IPS DF 19.7 (cell line): ENCODE results near the gene PTGER1.

ENCODE experiments used
- DNase-seq: peaks from one replicate; pipeline ENCODE4 v3.0.0-alpha.2; 2013; ENCODE audit warnings: low read depth, low spot score

PTGER1 gene

GRCh38 chr19:14442891-14443631 is 32.1 kb downstream of the PTGER1 start:
- no peak for DNase-seq

GRCh38 chr19:14441041-14441938 is 33.9 kb downstream of the PTGER1 start:
- no peak for DNase-seq

GRCh38 chr19:14440049-14440448 is 35.1 kb downstream of the PTGER1 start:
- no peak for DNase-seq

DNA sequence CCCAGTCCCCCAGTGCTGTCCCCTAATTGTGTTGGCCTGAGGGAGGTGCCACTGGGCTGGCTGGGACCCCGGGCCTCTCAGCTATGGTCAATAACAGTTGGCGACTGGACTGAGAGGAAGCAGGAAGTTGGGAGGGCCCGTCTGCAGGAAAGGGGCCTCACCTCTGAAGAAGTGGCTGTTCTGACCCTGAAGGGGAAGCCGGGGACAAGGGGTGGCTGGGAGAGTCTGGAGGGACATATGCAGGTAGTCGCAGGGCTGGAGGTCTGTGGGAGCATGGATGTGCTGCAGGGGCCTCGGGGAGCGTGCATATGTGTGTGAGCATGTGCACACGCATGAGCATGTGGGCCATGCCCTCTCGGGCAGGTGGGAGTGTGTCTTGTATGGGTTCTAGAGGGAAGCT is 36.1 kb downstream of the PTGER1 start:
- no peak for DNase-seq

DNA sequence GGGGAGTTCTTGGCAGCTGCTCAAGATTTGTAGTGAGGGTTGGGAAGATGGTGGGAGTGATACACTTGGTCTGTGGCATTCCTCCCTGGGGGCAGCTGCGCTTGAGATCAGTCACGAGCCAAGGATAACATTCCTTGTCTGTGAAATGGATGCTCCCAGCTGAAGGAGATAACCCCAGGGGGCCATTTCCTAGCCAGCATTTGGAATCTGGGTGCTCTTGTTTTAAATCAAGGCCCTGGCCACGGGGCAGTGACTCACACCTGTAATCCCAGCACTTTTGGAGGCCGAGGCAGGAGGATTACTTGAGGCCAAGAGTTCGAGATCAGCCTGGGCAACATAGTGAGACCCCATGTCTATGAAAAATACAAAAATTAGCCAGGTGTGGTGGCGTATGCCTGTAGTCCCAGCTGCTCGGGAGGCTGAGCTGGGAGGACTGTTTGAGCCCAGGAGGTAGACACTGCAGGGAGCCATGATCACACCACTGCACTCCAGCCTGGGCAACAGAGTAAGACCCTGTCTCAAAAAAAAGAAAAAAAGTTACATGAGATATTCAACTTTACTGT is 37.5 kb downstream of the PTGER1 start:
- no peak for DNase-seq

GRCh38 chr19:14435320-14436050 is 39.7 kb downstream of the PTGER1 start:
- no peak for DNase-seq

DNA sequence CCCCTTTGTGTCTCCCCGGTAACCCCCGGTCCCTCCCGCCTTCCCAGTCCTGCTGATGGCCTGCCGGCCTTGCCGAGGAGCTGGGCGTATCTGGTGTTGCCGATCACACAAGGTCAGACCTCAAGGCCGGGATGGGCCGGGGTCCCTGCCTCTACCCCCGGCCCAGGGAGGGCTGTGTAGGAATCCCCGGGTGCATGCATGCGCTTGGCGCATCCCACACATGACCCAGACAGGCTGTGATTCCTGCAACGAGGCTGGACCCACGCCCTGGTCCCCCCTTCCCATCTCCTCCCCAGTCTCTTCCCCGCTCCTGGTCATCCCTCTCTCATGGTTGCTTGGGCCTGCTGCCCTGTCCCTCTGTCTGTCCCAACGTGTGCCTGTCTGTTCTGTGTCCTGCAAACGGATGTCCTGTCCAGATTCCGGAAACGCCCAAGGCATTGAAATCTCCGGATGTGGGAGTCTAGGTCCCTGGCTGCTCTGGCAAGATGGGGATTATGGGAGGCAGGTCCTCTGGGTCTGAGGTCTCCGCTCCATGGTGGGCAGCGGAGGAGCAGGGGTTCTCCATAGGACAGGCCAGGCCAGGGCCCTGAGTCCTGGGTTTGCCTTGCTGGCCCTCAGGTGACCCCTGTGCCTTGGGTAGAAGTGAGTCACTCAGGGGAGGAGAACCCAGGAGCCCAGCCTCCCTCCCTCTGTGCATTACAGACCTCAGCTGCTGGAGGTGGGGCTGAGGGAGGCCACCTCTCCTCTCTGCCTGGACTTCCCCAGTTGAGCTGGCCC is 40.4 kb downstream of the PTGER1 start:
- no peak for DNase-seq

GRCh38 chr19:14433554-14434501 is 41.3 kb downstream of the PTGER1 start:
- DNase-seq = no peak

DNA sequence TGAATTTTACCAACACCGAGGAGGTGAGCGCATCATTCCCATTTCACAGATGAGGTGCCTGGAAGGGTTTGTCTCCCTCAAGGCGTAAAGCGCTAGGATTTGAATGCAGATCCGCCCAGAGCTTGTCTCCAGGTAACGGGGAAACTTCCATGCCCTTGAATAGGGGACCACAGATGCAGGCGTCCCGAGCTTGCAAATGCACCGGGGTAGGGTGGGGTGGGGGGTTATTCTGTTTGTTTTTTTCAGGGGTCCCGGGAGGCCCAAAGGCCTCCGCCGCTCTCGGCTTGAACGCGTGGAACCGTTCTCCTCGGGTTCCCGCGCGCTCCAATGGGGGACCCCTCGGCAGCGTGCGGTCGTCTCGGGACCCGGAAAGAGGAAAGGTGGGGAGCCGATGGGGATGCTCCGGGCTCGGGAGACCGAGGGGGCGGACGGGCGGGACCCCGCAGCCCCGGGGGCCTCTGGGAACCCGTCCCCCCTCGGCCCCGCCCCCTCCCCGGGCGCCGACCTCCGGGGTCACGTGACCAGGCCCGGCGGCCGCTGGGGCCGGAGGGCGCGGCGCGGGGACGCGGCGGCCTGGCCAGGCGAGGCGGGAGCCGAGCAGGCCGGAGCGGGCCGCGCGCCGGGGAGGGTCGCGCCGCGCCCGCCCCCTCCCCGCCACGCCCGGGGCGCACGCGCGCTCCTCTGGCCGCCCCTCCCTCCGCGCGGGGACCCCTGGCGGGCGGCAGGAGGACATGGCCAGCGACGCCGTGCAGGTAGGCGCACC is 42.2 kb downstream of the PTGER1 start, which contains the start of gene PKN1:
Gene PKN1, plus strand, starts transcription at position 516 of the 763 bp plus-strand sequence. Its CDS starts 216 bp downstream, at position 732.
- no peak for DNase-seq

- DNase-seq = no peak
Observed at GRCh38 chr19:14430712-14431111, 44.4 kb downstream of the PTGER1 start.

DNA sequence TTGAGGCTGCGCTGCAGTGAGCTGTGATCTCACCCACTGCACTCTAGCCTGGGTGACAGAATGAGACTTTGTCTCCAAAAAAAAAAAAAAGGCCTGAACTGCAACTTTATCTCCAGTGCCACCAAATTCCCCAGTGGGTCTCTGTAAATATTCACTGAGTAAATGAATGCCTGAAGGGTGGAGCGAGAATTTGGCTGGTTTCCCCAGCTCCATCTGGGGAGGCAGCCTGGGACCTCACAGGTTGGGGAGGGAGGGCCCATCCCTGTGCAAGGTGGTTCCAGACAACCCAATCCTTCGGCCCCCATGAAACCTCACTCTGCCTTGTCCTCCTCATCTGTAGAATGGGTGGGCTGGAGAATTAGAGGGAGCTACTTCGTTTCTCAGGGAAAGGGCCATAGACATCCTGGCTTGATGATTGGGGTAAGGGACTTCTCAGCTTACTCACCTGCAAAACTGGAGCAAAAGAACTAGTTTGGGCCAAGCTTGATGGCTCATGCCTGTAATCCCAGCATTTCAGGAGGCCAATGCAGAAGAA is 46.2 kb downstream of the PTGER1 start:
- no peak for DNase-seq

DNA sequence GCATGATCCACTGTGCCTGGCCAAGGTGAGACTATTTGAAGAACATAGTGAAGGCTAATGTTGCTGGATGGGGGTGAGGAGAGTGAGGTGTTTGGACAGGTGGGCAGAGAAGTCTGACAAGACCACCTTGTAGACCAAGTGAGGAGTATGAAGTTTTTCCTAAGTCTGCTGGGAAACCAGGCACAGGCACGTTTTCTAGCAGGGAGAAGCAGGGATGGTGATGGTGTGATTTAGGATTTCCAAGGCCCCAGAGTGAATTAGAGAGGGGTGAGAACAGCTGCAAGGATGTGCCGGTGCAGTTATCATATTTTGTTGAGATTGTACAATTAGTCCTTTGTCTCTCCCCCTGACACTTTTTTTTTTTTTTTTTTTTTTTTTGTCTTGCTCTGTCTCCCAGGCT is 47.7 kb downstream of the PTGER1 start:
- DNase-seq = no peak

DNA sequence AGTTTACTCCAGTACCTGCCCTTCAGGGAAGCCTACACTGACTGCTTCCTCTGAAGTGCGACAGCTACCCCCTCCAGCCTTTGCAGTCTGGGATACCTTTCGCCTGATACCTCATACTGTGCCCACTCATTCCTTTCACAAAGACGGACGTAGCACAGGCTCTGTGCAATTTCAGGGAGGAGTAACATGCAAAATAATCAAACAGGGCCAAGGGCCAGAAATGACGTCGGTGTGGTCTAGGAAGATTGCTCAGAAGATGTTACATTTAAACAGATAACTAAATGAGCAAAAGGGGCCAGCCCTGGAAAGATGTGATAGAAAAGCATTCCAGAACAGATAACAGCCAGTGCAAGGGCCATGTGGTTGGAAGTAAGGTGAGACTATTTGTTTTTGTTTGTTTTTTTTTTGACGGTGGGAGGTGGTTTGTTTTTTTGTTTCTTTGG is 49.4 kb downstream of the PTGER1 start:
- DNase-seq = no peak
